UCSD-AML1 (cell line): ENCODE measurements around the gene PRR27.

Experiments
- DNase-seq: peaks from one replicate; lab custom pipeline; 2025; ENCODE audit not compliant: unreplicated experiment; lab: John Stamatoyannopoulos, UW

The PRR27 gene

GRCh38 chr4:70153937-70154336 is at the start of gene PRR27:
TSS of gene PRR27 (plus strand) at chr4:70154237. CDS start at chr4:70154376, 139 bp downstream.
- no peak for DNase-seq

GRCh38 chr4:70110917-70111316 is 43.1 kb upstream of the PRR27 start:
- no peak for DNase-seq

DNA sequence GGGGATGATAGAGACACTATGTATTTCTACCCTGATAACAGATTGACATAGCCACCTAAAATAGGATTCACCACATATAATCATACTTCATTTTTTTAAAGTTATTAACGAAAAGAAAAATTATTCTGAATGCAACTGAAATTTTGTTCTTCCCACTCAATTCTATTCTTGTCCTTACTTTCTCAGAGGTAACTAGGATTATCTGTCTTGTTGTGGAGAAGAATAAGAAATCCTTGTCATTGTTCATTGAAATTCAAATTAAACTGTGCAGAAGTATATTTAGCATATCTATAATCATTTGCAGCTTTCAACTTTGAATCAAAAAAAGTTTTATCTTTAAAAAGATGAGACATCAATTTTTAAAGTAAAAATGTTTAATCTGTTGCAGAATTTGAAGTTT is 40.4 kb upstream of the PRR27 start:
- no peak for DNase-seq

- no peak for DNase-seq
Measured at GRCh38 chr4:70114096-70114495, 39.9 kb upstream of the PRR27 start.

DNA sequence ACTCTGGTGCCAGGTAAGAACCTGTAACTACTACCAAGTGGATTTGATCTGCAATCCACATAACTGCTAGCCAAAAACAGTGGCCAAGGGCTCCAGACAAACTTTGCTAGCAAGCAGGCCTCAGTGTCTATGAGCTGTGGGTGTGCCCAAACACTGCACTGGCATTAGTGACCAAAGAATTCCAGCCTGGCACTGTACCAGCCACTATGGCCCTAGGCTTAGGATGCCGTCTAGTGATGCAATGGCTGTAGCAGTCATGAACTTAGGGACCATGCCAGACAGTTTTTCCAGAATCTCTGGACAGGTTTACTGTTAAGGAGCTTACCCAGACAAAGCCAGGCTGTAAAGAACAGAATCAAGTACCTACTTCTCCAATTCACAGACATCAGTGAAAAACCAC is 33.7 kb upstream of the PRR27 start:
- DNase-seq, result no peak

GRCh38 chr4:70133473-70133872 is 20.6 kb upstream of the PRR27 start:
- no peak for DNase-seq

GRCh38 chr4:70138751-70139150 is 15.3 kb upstream of the PRR27 start:
- no peak for DNase-seq

DNA sequence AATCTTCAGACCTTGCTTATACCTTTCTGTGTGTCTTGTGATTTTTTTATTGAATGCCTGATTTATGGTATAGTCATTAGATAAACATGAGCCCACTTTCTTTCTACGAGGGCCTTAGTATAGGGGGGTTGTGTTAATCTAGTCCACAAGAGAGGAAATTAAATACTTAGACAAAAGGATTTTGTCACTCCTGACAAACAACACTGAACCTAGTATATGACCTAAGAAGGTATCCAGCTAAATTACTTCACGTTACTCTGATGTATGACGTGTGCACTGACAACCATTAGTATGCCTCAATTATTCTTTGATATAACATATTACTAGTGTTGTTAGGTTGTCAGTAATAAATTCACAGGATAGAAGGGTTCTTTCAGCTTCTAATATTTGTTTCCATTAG is 2.8 kb upstream of the PRR27 start:
- DNase-seq, result no peak

DNA sequence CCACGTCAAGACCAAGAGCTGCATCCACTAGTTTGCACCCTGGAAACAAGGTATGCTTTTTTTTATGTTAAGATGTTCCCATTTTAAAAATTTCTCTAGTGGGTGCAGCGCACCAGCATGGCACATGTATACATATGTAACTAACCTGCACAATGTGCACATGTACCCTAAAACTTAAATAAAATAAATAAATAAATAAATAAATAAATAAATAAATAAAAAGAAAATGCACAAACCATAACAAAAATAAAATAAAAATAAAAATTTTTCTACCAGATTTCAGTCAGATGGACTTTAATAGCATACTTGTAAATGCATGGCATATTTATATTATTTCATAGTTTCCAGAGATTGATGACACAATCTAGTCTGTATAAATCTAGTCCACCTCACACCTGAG is 1.9 kb upstream of the PRR27 start:
- DNase-seq, result no peak

- no peak for DNase-seq
Measured at GRCh38 chr4:70158576-70158975, 4.5 kb downstream of the PRR27 start.

DNA sequence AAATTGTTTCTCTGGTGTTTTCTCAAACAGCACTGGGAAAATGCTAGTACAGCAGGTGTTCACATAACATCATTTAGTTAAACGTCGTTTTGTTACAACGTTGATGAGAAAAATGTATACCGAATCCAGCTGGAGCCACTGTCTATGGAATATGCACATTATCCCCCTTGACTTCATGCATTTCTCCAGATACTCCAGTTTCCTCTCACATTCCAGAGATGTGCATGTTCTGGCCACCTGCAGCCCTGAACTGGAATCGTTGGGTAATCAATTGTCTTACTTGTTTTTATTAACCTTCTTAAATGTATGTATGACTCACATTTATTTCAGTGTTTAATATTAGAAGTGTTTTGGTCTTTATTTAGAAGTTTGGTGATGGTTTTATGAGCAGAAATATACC is 23.1 kb downstream of the PRR27 start:
- no peak for DNase-seq

DNA sequence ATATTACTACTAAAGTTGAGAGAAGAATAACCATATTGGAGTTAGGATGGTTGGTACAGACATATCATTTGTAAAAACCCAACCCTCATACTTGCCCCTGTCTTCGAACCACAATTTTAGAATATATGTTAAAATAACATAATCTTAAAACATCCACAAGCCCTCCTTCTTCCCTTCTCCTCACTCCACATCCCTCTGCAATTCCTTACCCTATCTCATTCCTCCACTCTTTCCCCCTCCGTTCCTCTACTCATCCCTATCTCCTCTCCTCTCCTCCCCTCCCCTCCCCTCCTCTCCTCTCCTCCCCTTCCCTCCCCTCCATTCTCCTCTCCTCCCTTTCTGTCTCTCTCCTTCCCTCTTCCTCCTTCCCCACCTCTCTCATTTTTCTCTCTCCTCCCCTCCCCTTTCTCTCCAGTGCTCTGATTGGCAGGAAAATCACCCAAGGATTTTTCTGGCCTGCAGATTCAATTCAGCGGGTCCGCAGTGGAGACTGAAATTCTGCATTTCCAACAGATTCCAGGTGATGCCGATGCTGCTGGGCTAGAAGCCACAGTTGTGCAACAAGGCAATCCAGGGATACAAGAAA is 24.1 kb downstream of the PRR27 start:
- DNase-seq, result no peak

GRCh38 chr4:70179811-70180210 is 25.8 kb downstream of the PRR27 start:
- DNase-seq, result no peak

DNA sequence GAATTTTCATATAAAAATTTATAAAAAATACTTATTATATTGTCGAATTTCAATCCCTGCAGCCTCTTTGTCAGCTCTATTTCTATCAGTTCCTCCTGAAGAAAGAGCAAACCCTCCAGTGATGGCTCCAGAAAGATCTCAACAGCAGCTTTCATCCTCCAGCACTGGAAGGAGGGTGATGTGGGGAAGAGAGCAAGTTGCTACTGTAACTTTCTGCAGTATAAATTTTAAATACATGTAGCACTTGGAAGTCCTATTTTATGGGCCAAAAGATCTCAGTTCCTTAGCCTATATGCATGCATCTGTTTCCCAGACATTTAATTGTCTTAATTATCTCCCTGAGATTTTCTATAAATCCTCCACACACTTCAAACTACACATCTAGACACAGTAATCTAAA is 27.8 kb downstream of the PRR27 start:
- no peak for DNase-seq

- no peak for DNase-seq
Measured at GRCh38 chr4:70182517-70183167, 28.6 kb downstream of the PRR27 start.

DNA sequence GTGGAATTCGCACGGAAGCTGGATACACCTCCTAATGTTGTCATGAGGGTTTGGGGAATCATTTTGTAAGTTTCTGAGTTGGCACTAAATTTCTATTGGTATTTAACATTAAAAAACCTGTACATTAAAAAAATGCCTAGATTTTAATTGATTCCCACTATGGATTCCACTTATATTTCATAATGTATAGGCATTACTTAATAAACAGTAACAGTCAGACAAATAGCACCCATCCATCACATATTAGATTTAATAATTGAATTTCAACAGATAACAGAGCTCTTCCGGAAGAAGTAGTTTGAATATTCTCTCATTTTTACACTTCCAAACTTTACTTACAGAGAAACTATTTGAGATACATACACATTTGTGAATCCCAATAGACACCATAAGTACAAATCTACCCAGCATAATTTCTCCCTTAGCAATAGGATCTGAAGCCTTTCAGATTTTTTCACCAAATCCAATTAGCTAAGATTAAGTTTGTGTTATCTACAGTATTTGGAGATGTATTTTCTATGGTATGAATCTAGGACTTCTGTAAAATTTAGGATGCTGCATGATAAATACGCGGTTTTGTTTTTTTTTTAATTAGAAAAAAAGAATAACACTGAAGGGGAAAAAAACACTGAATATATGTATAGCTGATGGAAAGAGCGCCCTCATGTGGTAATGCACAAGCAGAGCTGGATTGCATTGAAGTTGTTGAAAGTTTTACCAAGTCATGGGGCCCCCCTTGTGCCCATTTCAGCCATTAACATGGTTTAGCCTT is 29.3 kb downstream of the PRR27 start:
- DNase-seq, result peak; percentile 6

DNA sequence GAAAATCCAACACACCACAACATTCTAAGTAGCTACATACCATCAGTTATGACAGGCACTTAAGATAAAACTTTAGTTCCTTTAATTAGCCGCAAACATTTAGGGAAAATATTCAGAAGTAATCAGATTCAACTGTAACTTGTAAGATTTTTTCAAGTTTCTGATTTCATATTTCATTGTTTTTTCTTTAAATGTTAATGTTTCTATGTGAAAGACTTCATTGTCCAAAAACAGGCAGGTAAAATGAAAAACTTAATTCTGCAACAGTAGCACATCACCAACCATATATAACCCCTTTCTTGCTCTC is 29.9 kb downstream of the PRR27 start:
- no peak for DNase-seq

- DNase-seq, result no peak
Measured at GRCh38 chr4:70187216-70187615, 33.2 kb downstream of the PRR27 start.

DNA sequence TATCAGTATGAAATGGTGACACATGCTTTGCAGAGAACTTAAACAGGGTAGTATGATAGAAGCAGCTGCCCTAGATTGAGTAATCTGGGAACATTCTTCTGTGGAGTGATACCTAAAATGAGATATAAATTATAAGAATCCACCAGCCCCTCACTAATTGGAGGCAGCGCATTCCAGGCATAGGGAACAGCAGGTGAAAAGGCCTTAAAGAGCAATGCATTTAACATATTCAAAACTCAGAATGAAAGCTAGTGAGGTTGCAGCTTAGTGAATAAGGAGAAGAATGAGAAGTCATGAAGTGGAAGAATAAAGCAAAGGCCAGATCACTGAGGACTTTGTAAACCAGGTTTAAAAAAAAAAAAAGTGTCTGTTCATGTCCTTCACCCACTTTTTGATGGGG is 36.5 kb downstream of the PRR27 start:
- DNase-seq, result no peak

DNA sequence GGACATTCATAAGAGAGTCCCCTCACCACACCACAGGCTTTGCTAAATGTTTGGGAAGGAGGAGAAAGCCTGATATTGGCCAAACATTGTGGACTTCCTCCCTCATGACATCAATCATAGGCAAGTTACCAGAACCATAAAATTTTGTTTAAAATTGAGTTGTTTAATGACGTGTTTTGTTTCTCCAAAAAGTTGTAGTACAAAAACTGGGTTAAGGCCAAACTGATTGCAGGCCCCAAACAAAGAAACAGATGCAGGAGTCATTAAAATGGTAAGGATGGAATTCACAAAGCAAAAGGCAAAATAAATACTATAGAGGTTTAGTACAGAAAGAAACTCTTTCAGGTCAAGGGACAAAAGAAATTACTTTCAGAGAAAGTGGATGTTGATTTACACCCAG is 37.6 kb downstream of the PRR27 start:
- no peak for DNase-seq

DNA sequence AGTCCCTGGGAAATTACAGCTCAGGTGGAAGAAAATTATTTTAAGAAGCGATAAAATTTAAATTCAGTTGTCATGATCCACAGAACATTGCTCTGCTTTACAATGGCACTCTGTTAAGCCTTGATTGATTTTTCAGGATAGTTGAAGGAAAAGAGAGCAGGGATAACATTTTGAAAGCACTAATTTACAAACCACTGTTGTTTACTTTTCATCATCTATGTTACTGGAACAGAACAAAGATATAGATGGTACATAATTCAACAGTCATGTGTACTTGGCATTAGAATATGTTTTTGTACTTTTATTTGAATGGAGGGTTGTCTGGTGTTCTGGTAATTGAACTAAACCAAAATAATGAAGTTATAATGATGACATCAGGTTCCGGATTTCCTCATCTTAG is 38.9 kb downstream of the PRR27 start:
- no peak for DNase-seq

DNA sequence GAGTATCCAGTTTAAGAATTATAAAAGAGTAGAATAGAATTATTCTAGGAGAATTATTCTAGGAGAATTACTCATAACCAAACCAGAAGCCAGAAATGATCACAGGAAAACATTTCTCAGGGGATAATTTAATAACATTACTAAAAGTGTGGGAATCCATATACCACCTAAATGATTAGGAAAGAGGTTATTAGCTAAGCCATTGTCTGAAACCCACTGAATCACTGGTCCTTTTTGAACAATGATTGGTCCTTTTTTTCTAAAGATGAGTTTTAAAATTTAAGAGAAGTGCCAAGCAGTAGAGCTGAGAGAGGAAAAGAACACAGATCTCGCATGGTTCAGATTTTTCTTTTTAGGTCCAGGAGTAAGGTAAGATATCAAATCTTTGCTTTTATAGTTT is 41.4 kb downstream of the PRR27 start, which contains the start of gene ODAM:
TSS of gene ODAM (plus strand) at position 301 of the 400 bp plus-strand sequence. CDS start 819 bp downstream, outside the sequence.
- no peak for DNase-seq
